ENCODE results near the gene MSX1. TPM values are rescaled to one million over a fixed set of nuclear protein-coding genes. Genes with fewer than 3 reads are reported as not detected.

MSX1 gene
- total RNA-seq, 1 experiment from 2014 or later: 2.6 TPM

- DNase-seq (ENCODE audit: low read depth): no peak
- in situ Hi-C loops (cut with HindIII; ENCODE audit: low pct_unique_long_range_greater_than_20kb, low sequenced_read_pairs): no loop called here
Measured at GRCh38 chr4:4865705-4866123, 6.2 kb downstream of the MSX1 start.

GRCh38 chr4:4866124-4866865 is 6.8 kb downstream of the MSX1 start:
- in situ Hi-C loops (cut with HindIII; ENCODE audit: low pct_unique_long_range_greater_than_20kb, low sequenced_read_pairs): no loop called here
- no peak for DNase-seq (ENCODE audit: low read depth)

- in situ Hi-C loops (cut with HindIII; ENCODE audit: low pct_unique_long_range_greater_than_20kb, low sequenced_read_pairs): no loop called here
- no peak for DNase-seq (ENCODE audit: low read depth)
Measured at GRCh38 chr4:4866866-4867374, 7.5 kb downstream of the MSX1 start.

GRCh38 chr4:4867375-4868039 is 8.0 kb downstream of the MSX1 start:
- in situ Hi-C loops (cut with HindIII; ENCODE audit: low pct_unique_long_range_greater_than_20kb, low sequenced_read_pairs): no loop called here
- no peak for DNase-seq (ENCODE audit: low read depth)

- DNase-seq (ENCODE audit: low read depth): no peak
- in situ Hi-C loops (cut with HindIII; ENCODE audit: low pct_unique_long_range_greater_than_20kb, low sequenced_read_pairs): no loop called here
Measured at GRCh38 chr4:4868040-4868757, 8.7 kb downstream of the MSX1 start.

- in situ Hi-C loops (cut with HindIII; ENCODE audit: low pct_unique_long_range_greater_than_20kb, low sequenced_read_pairs): no loop called here
- DNase-seq (ENCODE audit: low read depth): no peak
Measured at GRCh38 chr4:4868758-4869723, 9.6 kb downstream of the MSX1 start.

GRCh38 chr4:4869731-4870571 is 10.5 kb downstream of the MSX1 start:
- in situ Hi-C loops (cut with HindIII; ENCODE audit: low pct_unique_long_range_greater_than_20kb, low sequenced_read_pairs): no loop called here
- DNase-seq (ENCODE audit: low read depth): no peak

GRCh38 chr4:4870576-4871241 is 11.2 kb downstream of the MSX1 start:
- no peak for DNase-seq (ENCODE audit: low read depth)
- in situ Hi-C loops (cut with HindIII; ENCODE audit: low pct_unique_long_range_greater_than_20kb, low sequenced_read_pairs): no loop called here

GRCh38 chr4:4871242-4871572 is 11.7 kb downstream of the MSX1 start:
- DNase-seq (ENCODE audit: low read depth): no peak
- in situ Hi-C loops (cut with HindIII; ENCODE audit: low pct_unique_long_range_greater_than_20kb, low sequenced_read_pairs): no loop called here

GRCh38 chr4:4871573-4872313 is 12.3 kb downstream of the MSX1 start:
- DNase-seq (ENCODE audit: low read depth): no peak
- in situ Hi-C loops (cut with HindIII; ENCODE audit: low pct_unique_long_range_greater_than_20kb, low sequenced_read_pairs): no loop called here

- no peak for DNase-seq (ENCODE audit: low read depth)
- in situ Hi-C loops (cut with HindIII; ENCODE audit: low pct_unique_long_range_greater_than_20kb, low sequenced_read_pairs): no loop called here
Measured at GRCh38 chr4:4872314-4872903, 12.9 kb downstream of the MSX1 start.

- in situ Hi-C loops (cut with HindIII; ENCODE audit: low pct_unique_long_range_greater_than_20kb, low sequenced_read_pairs): no loop called here
- DNase-seq (ENCODE audit: low read depth): no peak
Measured at GRCh38 chr4:4873203-4873602, 13.7 kb downstream of the MSX1 start.

- in situ Hi-C loops (cut with HindIII; ENCODE audit: low pct_unique_long_range_greater_than_20kb, low sequenced_read_pairs): no loop called here
- DNase-seq (ENCODE audit: low read depth): no peak
Measured at GRCh38 chr4:4874254-4874653, 14.8 kb downstream of the MSX1 start.

GRCh38 chr4:4875147-4875546 is 15.7 kb downstream of the MSX1 start:
- in situ Hi-C loops (cut with HindIII; ENCODE audit: low pct_unique_long_range_greater_than_20kb, low sequenced_read_pairs): loop anchor here (25.0 kb wide), 1 partner anchor 213 kb away; no protein-coding TSS in a partner anchor
- no peak for DNase-seq (ENCODE audit: low read depth)

- no peak for DNase-seq (ENCODE audit: low read depth)
- in situ Hi-C loops (cut with HindIII; ENCODE audit: low pct_unique_long_range_greater_than_20kb, low sequenced_read_pairs): loop anchor here (25.0 kb wide), 1 partner anchor 213 kb away; no protein-coding TSS in a partner anchor
Measured at GRCh38 chr4:4875611-4876010, 16.1 kb downstream of the MSX1 start.
